ENCODE results near the gene TUBGCP3.
A peak's percentile ranks its signal among the peaks of the same experiment; 100 is the strongest.
"Not testable (repeated sequence)": the region's sequence is repeated elsewhere in the genome, so short reads cannot be mapped to it uniquely, and the experiment has no call there.

Gene TUBGCP3, protein sequence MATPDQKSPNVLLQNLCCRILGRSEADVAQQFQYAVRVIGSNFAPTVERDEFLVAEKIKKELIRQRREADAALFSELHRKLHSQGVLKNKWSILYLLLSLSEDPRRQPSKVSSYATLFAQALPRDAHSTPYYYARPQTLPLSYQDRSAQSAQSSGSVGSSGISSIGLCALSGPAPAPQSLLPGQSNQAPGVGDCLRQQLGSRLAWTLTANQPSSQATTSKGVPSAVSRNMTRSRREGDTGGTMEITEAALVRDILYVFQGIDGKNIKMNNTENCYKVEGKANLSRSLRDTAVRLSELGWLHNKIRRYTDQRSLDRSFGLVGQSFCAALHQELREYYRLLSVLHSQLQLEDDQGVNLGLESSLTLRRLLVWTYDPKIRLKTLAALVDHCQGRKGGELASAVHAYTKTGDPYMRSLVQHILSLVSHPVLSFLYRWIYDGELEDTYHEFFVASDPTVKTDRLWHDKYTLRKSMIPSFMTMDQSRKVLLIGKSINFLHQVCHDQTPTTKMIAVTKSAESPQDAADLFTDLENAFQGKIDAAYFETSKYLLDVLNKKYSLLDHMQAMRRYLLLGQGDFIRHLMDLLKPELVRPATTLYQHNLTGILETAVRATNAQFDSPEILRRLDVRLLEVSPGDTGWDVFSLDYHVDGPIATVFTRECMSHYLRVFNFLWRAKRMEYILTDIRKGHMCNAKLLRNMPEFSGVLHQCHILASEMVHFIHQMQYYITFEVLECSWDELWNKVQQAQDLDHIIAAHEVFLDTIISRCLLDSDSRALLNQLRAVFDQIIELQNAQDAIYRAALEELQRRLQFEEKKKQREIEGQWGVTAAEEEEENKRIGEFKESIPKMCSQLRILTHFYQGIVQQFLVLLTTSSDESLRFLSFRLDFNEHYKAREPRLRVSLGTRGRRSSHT

GRCh38 chr13:112587764-112588489 lies at the start of gene TUBGCP3:
Gene TUBGCP3, minus strand, starts transcription at chr13:112588153. Its CDS starts 173 bp downstream, at chr13:112587980.
- TF ChIP-seq, protein P1, sequence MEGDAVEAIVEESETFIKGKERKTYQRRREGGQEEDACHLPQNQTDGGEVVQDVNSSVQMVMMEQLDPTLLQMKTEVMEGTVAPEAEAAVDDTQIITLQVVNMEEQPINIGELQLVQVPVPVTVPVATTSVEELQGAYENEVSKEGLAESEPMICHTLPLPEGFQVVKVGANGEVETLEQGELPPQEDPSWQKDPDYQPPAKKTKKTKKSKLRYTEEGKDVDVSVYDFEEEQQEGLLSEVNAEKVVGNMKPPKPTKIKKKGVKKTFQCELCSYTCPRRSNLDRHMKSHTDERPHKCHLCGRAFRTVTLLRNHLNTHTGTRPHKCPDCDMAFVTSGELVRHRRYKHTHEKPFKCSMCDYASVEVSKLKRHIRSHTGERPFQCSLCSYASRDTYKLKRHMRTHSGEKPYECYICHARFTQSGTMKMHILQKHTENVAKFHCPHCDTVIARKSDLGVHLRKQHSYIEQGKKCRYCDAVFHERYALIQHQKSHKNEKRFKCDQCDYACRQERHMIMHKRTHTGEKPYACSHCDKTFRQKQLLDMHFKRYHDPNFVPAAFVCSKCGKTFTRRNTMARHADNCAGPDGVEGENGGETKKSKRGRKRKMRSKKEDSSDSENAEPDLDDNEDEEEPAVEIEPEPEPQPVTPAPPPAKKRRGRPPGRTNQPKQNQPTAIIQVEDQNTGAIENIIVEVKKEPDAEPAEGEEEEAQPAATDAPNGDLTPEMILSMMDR (IDR thresholded peaks at IDR 0.05; ENCODE audit: insufficient read depth, missing control alignments), result no peak
- FAIRE-seq (no peak), DNase-seq (ENCODE audit: insufficient read length, low spot score) (peak; percentile 90)

GRCh38 chr13:112637017-112637801 lies 49.3 kb upstream of the TUBGCP3 start:
- FAIRE-seq (no peak), DNase-seq (ENCODE audit: insufficient read length, low spot score) (no peak)
- TF ChIP-seq, protein P1 (IDR thresholded peaks at IDR 0.05; ENCODE audit: insufficient read depth, missing control alignments), result no peak

GRCh38 chr13:112636401-112636975 lies 48.5 kb upstream of the TUBGCP3 start:
- FAIRE-seq, result no peak
- no peak for DNase-seq (ENCODE audit: insufficient read length, low spot score)
- TF ChIP-seq, protein P1 (IDR thresholded peaks at IDR 0.05; ENCODE audit: insufficient read depth, missing control alignments), result no peak

DNA sequence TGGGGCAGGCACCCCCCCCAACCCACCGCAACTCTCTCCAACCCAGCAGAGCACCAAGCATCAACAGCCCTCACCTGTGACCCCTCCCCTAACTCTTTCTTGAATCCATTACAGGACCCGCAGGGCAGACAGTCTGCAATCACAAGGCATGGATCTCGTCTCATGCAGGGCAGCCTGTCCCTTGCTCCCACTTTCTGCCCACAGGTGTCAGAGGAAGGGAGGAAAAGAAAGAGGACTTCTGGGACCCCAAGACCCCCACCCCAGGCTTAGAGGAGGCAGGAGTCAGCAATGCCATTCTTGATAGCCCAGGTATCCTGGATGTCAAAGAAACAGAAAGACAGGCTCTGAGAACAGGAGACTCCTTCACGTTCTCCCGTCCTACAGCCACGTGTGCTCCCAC lies 47.4 kb upstream of the TUBGCP3 start:
- TF ChIP-seq, protein P1 (IDR thresholded peaks at IDR 0.05; ENCODE audit: insufficient read depth, missing control alignments), result no peak
- no peak for FAIRE-seq
- no peak for DNase-seq (ENCODE audit: insufficient read length, low spot score)

DNA sequence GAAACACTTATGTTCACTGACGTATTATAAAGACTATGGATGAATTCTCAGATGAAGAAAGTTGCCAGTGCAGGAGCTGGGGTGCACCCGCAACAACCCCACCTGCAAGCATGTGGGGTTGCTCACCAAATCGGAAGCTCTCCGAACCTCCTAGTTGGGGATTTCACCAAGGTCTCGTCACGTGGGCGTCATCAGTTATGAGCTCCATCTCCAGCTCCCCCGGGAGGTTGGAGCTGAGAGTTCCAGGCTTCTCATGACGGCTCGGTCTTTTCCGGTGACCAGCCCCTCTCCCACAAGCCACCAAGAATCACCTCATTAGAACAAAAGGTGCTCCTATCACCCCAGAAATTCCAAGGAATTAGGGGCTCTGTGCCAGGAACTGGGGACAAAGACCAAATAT lies 46.1 kb upstream of the TUBGCP3 start:
- no peak for FAIRE-seq
- TF ChIP-seq, protein P1 (IDR thresholded peaks at IDR 0.05; ENCODE audit: insufficient read depth, missing control alignments), result no peak
- no peak for DNase-seq (ENCODE audit: insufficient read length, low spot score)

DNA sequence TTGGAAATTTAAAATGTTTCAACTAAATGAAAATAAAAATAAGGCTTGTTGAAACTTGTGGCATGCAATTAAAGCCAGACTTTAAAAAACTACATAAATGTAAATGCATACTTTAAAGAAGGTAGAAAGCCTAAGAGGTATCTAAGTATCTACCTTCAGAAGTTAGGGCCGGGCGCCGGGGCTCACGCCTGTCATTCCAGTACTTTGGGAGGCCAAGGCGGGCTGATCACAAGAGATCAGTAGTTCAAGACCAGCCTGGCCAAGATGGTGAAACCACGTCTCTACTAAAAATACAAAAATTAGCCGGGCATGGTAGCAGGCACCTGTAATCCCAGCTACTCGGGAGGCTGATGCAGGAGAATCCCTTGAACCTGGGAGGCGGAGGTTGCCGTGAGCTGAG lies 42.3 kb upstream of the TUBGCP3 start:
- not testable (repeated sequence) for FAIRE-seq; DNase-seq (ENCODE audit: insufficient read length, low spot score)
